RCC 7860 (cell line): Measurements from ENCODE around the gene BBLN.
A peak's percentile ranks its signal among the peaks of the same experiment; 100 is the strongest.
"Not testable (repeated sequence)": the region's sequence is repeated elsewhere in the genome, so short reads cannot be mapped to it uniquely, and the experiment has no call there.

ENCODE experiments used
- DNase-seq: peaks from one replicate; pipeline ENCODE4 v3.0.0-alpha.2; 2015; ENCODE audit warnings: low spot score
- FAIRE-seq: peaks from 2 replicates; lab custom pipeline; 2012; peaks lifted over from hg19 to GRCh38; lab: Jason Lieb, UNC

The BBLN gene

DNA sequence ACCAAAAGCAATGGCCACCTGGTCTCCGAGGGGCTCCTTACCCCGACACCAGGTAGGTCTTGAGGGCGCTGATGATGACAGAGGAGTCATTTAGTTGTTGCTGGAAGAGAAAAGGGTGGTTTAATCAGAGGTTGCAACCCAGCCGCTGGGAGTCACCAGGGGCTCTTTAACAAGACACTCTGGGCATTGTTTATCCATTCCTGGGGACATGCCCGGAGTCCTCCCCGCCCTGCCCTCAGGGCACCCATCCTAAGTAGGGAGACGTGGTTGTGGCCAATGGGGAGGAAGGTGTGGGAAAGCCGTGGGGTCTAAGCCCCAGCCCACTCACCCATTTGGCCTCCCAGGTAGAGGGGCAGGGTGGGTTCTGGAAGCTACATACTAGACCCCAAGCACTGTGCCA is 35.6 kb upstream of the BBLN start:
- DNase-seq (no peak), FAIRE-seq (no peak)

DNA sequence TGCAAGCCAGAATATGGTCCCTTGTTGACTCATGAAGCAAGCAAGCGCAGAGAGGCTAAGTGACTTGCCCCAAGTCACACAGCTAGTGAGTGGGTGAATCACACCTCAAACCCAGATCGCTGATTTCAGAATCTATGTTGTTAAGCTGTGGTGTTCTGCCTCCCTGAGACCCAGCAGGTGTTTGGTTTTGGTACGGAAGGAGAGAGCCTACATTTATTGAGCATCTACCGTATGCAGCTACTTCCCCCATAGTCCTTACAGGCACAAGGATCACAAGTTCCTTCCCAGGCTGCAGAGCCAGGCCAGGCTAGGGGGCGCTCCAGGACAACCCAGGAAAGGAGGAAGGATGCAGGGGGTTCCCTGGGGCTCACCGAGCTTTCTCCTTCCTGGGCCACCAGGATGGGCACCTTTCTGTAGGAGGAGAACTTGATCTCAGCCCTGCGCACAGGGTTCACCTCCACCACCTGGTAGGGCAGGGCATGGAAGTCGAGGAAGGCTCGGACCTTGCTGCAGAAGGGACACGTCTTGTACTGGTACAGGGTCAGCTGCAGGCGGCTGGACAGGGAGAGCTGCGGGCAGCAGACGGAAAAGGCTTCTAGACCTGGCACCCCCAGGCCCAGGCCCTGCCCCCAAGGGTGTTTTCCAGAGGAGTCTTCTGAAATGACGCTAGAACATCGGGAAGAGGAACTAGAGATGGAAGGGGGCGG is 35.0 kb upstream of the BBLN start:
- DNase-seq (peak; percentile 31), FAIRE-seq (no peak)

DNA sequence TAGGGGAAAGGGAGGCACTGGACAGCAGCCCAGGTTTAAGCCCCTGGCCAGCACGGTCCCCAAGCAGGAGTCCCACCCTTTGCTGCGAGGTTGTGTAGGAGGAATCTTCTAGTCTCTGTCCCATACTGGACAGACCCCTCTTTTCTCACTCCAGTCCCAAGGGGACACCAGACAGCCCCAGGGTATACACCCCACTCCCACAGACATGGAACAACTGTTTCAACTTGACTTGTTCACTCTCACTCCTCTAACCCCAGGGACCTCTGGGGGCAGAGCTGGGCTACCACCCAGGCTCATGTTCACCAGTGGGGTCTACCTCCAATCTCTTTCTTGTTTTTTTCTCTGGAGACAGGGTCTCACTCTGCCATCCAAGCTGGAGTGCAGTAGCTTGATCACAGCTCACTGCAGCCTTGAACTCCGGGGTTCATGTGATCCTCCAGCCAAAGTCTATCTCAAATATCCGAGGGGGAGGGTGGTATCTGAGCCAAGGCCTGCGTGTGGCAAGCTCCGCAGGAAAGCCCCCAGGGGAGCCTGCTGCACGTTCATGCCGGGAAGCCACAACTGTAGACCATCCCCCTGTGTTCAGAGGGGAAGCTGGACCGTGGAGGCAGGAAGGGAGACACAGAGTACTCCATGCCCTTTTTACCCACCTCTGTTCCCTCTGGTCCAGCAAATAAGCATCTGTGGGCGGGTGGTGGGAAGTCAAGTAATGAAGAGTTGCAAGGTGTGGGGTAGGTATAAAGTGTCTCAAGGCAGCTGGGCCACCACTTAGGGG is 34.3 kb upstream of the BBLN start:
- DNase-seq (no peak), FAIRE-seq (no peak)

DNA sequence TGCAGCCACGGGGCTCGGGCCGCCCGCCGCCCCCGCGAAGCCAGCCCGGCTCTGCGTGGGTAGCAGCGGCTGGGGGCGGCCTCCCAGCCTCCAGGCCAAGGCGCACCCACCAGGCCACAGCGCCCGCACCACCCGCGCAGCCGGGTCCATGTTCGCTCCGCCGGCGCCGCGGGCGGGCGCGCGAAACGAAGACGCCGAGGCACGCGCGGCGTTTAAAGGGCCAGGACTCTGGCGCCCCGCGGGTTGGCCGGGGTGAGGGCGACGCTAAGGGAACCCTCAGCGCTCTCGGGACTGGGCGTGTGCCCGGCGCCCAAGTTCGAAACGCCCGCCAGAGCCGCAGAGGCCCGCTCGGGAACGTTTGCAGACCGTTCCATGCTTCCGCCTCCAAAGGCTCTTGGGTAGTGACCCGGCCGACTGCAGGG is 32.5 kb upstream of the BBLN start, which contains the start of gene PTGES2:
Gene PTGES2 (minus strand): TSS at position 162 of the 422 bp plus-strand sequence. CDS start 12 bp downstream, at position 150.
- DNase-seq: peak; percentile 38
- no peak for FAIRE-seq

DNA sequence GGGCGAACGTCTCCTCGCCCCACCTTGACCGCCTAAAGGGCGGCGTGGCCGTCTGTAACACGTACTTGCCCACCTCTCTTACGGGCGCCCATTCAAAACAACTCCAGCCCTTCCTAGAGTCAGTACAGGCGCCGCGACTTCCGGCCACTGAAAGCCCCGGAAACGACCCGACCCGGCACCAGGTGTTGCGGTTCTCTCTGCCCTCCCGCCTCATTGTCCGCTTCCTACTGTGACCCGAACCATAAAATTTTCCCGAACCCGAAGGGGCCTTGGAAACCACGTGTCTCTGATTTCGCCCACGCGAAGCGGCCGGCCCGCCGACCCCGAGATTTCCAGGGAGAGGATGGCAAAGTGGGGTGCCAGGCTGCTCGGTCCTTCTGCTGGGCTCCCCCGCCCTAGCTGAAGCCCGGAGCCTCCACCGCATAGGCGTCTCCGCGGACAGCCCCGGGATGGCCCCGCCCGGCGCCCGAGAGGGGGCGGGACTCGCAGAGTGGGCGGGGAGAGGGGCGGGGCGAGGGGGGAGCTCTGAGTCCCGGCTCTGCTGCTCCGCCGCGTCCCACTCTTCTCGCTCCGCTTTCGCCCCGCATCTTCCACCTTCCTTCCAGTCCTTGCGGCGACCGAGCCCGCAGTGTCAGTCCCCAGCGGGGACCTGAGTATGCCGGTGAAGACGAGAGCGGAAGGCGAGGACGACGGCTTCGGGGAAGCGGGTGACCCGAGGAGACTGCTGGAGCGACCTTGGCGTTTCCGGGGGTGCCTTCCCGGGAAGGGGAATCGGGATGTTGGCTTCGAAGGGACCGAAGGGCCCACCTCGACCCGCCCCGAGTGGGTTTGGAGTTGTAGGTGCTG is 31.9 kb upstream of the BBLN start:
- DNase-seq (peak; percentile 77), FAIRE-seq (peak; percentile 7)

DNA sequence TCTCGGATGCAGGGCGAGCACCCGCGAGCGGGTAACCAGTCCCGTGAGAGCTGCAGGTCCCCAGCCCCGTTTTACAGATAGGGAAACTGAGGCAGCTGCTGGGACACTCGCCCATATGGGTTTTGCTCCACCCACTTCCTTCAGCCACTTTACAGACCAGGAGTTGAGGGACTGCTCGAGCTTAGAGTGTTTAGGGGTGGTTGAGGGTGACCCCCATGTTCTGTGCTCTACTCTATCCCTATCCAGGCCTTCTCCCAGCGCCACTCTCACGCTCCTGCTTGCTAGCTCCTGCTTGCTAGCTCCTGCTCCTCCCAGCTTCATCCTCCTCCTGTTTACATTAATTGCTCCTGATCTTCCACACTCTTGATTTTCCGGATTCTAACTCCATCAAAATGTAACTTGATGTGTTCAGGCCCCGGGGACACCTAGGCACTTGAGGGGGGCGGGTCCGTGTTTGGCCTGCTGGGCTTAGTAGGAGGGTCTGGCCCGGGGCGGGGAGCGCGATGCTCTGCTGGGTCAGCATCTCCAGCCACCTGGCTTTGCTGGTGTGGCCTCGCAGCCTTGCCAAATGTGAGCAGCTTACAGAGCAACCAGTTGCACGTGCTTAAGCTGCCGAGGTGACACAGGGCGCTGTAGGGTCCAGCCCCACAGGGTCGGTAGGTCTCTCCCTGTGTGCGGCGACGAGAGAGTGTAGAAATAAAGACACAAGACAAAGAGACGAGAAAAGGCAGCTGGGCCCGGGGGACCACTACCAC is 31.1 kb upstream of the BBLN start:
- DNase-seq (no peak), FAIRE-seq (no peak)

DNA sequence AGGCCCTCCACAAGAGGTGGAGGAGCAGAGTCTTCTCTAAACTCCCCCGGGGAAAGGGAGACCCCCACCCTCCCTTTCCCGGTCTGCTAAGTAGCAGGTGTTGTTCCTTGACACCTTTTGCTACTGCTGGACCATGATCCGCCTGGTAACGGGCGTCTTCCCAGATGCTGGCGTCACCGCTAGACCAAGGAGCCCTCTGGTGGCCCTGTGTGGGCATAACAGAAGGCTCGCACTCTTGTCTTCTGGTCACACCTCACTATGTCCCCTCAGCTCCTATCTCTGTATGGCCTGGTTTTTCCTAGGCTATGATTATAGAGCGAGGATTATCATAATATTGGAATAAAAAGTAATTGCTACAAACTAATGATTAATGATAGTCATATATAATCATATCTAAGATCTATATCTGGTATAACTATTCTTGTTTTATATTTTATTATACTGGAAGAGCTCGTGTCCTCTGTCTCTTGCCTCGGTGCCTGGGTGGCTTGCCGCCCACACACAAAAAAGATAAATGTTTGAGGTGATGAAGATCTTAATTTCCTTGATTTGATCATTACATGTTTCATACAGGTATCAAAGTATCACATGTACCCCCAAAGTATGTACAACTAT is 30.0 kb upstream of the BBLN start:
- not testable (repeated sequence) for FAIRE-seq, DNase-seq

DNA sequence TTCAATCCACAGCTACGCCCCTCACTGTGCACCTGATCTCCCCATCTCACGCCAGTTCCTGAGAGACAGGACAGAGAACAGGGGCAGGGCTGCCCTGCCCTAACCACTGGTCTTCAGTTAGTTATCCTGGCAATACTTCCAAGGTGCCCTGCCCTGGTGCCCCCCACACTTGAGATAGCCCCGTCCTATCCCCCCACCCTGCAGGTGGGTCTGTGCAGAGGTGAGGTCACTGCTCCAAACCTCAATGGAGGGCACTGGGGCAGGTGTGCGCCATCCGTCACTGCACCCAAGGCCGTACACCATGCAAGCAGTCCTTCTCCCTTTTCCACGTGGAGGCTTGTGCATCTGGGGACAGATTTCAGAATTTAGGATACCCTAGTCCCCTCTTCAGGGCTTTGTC is 29.4 kb upstream of the BBLN start:
- DNase-seq, FAIRE-seq: not testable (repeated sequence)

DNA sequence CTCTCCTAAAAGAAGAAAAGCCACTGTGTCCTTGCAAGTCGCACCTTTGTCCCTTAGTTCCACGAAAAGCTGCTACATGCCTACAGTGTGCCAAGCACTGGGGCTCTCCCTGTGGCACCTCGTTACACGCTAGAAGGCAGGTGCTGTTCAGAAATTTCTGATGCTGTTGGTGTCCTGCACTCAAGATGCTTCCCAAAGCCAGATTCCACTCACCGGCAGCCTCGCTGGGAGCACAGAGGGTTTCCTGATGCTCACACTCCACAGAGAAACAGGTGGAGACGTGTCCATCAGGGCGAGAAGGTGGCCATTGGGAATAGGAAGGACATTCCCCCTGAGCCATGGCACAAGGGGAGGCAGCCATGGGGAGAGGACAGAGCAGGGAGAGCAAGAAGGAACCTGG is 28.7 kb upstream of the BBLN start:
- DNase-seq, FAIRE-seq: not testable (repeated sequence)

DNA sequence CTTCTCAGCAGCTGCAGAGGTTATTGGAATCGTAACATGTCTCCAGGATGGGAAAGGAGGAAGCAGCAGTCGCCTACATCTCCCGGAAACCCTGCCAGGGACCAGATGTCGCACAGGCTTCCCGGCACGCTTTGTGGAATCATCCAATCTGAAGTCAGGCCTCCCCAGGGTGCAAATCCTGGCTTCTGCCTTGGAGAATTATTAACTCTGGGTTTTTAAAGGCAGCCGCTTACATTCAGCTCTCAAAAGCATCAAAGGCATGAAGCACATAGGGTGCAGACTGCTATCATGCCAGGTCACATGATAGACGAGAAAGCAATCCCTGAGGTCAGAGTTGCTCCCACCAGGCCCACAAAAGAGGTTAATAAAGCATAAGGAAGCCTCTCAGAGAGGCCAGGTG is 27.9 kb upstream of the BBLN start:
- peak; percentile 14 for DNase-seq

DNA sequence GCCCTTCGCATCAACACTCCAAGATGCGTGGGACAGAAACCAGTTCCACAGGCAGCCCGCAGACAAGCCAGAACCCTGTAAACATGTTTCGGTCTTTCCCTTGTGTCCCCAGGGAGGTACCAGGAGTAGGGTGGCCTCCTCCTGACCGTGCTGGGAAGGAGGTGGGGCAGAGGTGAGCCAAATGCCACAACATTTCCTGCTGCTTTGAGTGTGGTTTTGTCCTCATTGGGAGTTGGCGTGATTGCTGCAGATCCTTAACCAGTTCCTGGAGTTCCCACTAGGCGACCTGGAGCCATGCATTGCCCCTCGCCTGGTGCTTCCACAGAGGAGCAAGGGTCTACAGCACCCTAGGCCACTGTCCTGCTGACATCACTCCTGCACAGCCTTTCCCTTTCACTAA is 24.5 kb upstream of the BBLN start:
- FAIRE-seq, DNase-seq: not testable (repeated sequence)

More for the DNA sequence above, 27.9 kb upstream of the BBLN start:
- FAIRE-seq: not testable (repeated sequence)

DNA sequence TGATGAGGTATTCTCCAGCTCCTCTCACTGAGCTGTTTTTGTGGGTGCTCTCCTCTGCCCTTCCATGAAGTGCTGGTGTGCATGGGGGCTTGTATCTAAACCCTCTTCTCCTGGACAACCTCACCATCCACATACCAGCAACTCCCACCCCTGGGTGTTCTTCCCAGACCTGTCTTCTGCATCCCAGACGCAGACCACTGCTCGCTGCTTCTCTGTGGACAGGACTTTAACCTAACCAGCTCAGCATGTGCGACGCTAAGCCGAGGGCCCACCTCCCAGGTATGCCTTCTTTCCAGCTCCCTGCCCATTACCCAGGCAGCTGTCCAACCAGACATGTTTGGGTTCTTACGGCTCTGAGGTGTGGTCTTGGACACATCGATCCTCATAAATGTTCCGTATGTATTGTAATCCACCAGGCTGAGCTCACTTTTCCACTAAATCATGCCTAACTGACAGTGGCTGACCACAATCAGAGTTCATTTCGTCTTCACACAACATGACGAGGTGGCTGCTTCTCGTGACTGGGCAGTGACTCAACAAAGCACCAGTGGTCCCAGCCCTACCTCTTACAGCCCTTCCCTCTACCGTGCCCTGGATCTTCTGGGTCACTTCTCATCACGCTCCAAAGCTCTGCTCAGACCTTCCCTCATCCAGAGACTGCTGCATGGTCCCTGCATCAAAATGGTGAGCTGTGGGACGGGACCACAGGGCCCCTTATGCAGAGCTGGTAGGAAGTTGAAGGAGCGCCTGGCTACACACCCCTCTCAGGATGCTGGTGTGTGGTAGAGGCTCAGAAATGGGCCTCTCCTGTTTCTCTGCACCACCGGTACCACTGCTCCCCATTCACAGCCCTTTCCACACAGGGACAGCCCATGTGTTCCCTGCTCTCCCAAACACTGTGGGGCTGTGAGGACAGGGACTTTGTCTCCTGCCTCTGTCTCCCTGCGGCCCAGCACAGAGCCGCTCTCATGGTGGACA is 23.0 kb upstream of the BBLN start:
- DNase-seq (peak; percentile 88), FAIRE-seq (peak; percentile 87)

DNA sequence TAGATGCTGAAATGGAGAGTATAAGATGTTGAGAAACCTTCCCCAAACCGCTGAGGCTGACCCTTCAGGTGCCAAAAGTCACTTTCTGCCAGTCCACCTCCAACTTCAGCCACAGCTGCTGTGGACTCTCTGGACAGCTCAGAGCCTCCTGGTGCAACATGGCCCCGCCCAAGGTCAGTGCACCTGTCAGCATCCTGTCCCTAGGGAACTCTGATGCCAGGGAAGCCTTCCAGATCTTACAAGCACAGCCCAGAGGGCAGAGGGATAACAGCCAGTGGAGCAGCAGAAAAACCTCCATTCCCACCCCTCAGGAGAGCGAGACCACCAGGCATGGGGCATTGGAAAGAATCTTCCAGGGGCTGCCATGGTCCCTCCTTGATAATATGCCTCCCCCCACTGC is 22.1 kb upstream of the BBLN start:
- no peak for DNase-seq
- FAIRE-seq: no peak

DNA sequence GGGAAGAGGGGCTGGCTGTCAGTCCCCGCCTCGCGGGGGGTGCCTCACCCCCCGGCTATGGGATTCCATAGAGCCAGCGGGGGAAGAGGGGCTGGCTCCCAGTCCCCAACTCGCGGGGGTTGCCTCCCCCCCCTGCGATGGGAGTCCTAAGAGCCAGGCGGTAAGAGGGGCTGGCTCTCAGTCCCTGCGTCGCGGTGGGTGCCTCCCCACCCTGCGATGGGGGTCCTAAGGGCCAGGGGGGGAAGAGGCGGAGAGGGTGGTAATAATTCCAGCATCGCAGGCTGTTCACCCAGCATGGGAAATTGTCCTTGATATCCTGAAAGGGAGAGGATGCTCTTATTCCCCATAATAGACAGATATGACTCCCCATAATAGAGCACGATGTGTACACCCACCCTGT is 20.4 kb upstream of the BBLN start:
- FAIRE-seq (no peak), DNase-seq (no peak)

DNA sequence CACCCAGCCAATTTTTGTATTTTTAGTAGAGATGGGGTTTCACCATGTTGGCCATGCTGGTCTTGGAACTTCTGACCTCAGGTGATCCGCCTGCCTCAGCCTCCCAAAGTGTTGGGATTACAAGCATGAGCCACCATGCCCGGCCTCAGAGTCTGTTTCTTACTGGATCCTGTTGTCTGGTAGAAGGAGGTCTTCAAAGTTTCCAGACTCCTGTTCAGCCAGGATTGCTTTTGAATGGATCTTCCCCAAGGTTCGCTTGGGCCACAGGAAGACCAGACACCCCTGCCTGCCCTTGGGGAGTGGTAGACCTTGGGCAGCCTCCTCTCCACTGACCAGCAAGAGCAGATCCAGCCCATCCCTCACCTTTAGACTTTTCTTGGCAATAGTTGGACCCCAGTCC is 18.5 kb upstream of the BBLN start:
- DNase-seq (no peak), FAIRE-seq (no peak)

DNA sequence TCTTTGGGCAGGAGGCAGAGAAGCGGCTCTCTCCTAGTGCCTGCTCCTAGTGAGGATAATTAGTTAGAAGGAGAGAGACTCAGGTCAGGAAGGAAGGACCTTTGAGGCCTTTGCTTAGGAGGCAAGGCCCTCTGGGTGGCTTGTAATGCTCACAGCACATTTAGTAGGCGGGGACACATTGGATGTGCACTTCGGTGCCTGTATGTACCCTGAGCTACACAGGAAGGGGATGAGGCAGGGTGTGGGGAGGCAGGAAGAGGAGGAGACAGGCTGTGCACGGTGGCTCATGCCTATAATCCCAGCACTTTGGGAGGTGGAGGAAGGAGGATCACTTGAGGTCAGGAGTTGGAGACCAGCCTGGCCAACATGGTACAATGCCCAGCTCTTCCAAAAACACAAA is 18.0 kb upstream of the BBLN start:
- DNase-seq: no peak
- no peak for FAIRE-seq

DNA sequence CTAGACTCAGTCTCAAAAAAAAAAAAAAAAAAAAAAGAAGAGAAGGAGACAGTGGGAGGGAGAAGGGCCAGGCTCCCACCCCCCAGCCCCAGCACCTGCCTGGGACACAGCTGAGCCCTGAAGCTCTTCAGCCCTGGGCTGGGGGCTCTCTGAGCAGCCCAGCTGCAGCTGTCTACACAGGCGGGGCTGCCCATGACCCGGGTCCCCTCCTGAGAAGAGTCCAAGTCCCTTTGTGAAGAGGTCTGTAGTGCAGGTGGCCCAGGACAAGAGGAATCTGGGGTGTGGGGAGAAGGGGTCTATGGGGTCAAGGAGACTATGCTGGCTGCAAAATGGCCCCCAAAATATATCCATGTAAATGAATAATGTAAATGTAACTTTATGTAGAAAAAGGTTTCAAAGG is 17.5 kb upstream of the BBLN start:
- DNase-seq: no peak
- no peak for FAIRE-seq

DNA sequence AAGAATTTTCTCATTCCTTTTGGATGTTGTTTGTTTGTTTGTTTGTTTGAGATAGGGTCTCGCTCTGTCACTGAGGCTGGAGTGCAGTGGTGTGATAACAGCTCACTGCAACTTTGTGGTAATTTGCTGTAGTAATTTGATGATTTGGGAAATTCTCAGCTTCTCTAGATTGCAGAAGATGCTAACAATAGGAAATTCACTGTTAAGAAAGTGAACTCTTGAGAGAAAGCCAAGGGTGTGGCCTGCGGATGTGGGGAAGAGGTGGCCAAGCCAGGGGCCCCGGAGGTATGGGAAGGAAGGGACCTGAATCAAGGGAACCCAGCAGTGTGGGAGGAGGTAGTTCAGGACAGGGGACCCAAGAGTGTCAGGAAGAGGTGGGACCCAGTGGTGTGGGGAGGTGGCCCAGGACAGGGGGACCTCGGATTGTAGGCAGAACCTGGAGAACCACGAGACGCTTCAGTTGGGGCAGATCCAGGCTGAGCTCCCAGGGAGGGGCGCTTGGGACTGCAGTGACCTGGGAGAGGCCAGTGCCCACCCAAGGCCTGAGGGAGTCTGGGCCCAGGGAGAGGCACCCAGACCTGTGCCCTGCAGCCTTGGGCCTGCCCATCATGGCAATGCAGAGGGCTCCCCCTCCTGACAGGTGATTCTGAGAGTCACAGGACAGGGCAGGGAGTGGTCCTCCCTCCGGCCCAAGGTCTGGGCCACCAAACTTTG is 16.4 kb upstream of the BBLN start:
- FAIRE-seq (no peak), DNase-seq (no peak)
